ENCODE measurements around the gene HMGN4.
A peak's percentile ranks its signal among the peaks of the same experiment; 100 is the strongest.
"Not testable (repeated sequence)": the region's sequence is repeated elsewhere in the genome, so short reads cannot be mapped to it uniquely, and the experiment has no call there.

HMGN4 gene

GRCh38 chr6:26522486-26523228, 15.5 kb upstream of the HMGN4 start:
- not testable (repeated sequence) for DNase-seq (ENCODE audit: low read depth)

- not testable (repeated sequence) for DNase-seq (ENCODE audit: low read depth)
These were observed 13.9 kb upstream of the HMGN4 start for GRCh38 chr6:26524314-26524713.

GRCh38 chr6:26524722-26525370, 13.3 kb upstream of the HMGN4 start:
- no peak for DNase-seq (ENCODE audit: low read depth)

GRCh38 chr6:26525838-26526237, 12.3 kb upstream of the HMGN4 start:
- DNase-seq (ENCODE audit: low read depth) = no peak

GRCh38 chr6:26526928-26527327, 11.2 kb upstream of the HMGN4 start:
- DNase-seq (ENCODE audit: low read depth) = no peak

GRCh38 chr6:26530203-26530602, 8.0 kb upstream of the HMGN4 start:
- no peak for DNase-seq (ENCODE audit: low read depth)

GRCh38 chr6:26531897-26532296, 6.3 kb upstream of the HMGN4 start:
- no peak for DNase-seq (ENCODE audit: low read depth)

GRCh38 chr6:26532699-26533531, 5.3 kb upstream of the HMGN4 start:
- DNase-seq (ENCODE audit: low read depth) = peak; percentile 83

GRCh38 chr6:26533532-26533931, 4.6 kb upstream of the HMGN4 start:
- DNase-seq (ENCODE audit: low read depth) = no peak

GRCh38 chr6:26534681-26535465, 3.3 kb upstream of the HMGN4 start:
- DNase-seq (ENCODE audit: low read depth) = no peak

- DNase-seq (ENCODE audit: low read depth) = no peak
These were observed 1.5 kb upstream of the HMGN4 start for GRCh38 chr6:26536571-26537159.

GRCh38 chr6:26537160-26537845, 863 bp upstream of the HMGN4 start:
- peak; percentile 72 for DNase-seq (ENCODE audit: low read depth)

- no peak for DNase-seq (ENCODE audit: low read depth)
These were observed 371 bp downstream of the HMGN4 start for GRCh38 chr6:26538572-26538902.

GRCh38 chr6:26539071-26539615, 977 bp downstream of the HMGN4 start:
- DNase-seq (ENCODE audit: low read depth) = no peak

GRCh38 chr6:26541579-26541978, 3.4 kb downstream of the HMGN4 start:
- no peak for DNase-seq (ENCODE audit: low read depth)

- DNase-seq (ENCODE audit: low read depth) = no peak
These were observed 5.8 kb downstream of the HMGN4 start for GRCh38 chr6:26543953-26544352.

- DNase-seq (ENCODE audit: low read depth) = no peak
These were observed 6.3 kb downstream of the HMGN4 start for GRCh38 chr6:26544473-26544872.

GRCh38 chr6:26545627-26546026, 7.5 kb downstream of the HMGN4 start:
- DNase-seq (ENCODE audit: low read depth) = no peak

GRCh38 chr6:26547363-26547762, 9.2 kb downstream of the HMGN4 start:
- not testable (repeated sequence) for DNase-seq (ENCODE audit: low read depth)

- no peak for DNase-seq (ENCODE audit: low read depth)
These were observed 12.3 kb downstream of the HMGN4 start for GRCh38 chr6:26550250-26550993.

Measured in GM04504 (cell line).